ENCODE data around the gene CLEC4G.

Gene CLEC4G

GRCh38 chr19:7742575-7742974 lies 10.7 kb upstream of the CLEC4G start:
- no peak for ATAC-seq (ENCODE audit: insufficient read depth, low read depth)
- no peak overlapping the region for H3K4me3 ChIP-seq (ENCODE audit: low read depth in 1 of 2, low read length in 2 of 2)
- no peak overlapping the region for H3K9ac ChIP-seq (ENCODE audit: low read depth, low read length)
- TF ChIP-seq CTCF (IDR thresholded peaks at IDR 0.05; ENCODE audit: borderline replicate concordance, extremely low read depth, low read length, poor library complexity, severe bottlenecking) = no peak
- TF ChIP-seq EZH2 (IDR thresholded peaks at IDR 0.05; ENCODE audit: borderline replicate concordance, low read depth, low read length, severe bottlenecking) = no peak
- H3K36me3 ChIP-seq (ENCODE audit: insufficient read depth, low read length) = no peaks in the 10 kb centered on the region
- no peaks in the 10 kb centered on the region for H3K79me2 ChIP-seq (ENCODE audit: insufficient read depth, low read length)
- no peaks in the 10 kb centered on the region for H4K20me1 ChIP-seq (ENCODE audit: insufficient read depth, low read length)
- H3K4me2 ChIP-seq (ENCODE audit: insufficient read depth, low read length) = no peak overlapping the region
- H2AFZ ChIP-seq (ENCODE audit: low read depth, low read length) = no peak overlapping the region
- DNase-seq = no peak
- H3K27me3 ChIP-seq (ENCODE audit: insufficient read depth, low read length, poor library complexity) = no peaks in the 10 kb centered on the region
- H3K4me1 ChIP-seq (ENCODE audit: insufficient read depth, low read length) = no peaks in the 10 kb centered on the region
- H3K27ac ChIP-seq (ENCODE audit: low read length) = no peak overlapping the region
- H3K9me3 ChIP-seq (ENCODE audit: insufficient read depth, low read length, severe bottlenecking) = no peaks in the 10 kb centered on the region

GRCh38 chr19:7740682-7741054 lies 8.8 kb upstream of the CLEC4G start:
- H3K4me3 ChIP-seq (ENCODE audit: low read depth in 1 of 2, low read length in 2 of 2) = no peak overlapping the region
- H2AFZ ChIP-seq (ENCODE audit: low read depth, low read length) = no peak overlapping the region
- H4K20me1 ChIP-seq (ENCODE audit: insufficient read depth, low read length) = no peaks in the 10 kb centered on the region
- ATAC-seq (ENCODE audit: insufficient read depth, low read depth) (no peak), DNase-seq (no peak)
- no peaks in the 10 kb centered on the region for H3K4me1 ChIP-seq (ENCODE audit: insufficient read depth, low read length)
- no peaks in the 10 kb centered on the region for H3K79me2 ChIP-seq (ENCODE audit: insufficient read depth, low read length)
- no peak overlapping the region for H3K27ac ChIP-seq (ENCODE audit: low read length)
- TF ChIP-seq CTCF (IDR thresholded peaks at IDR 0.05; ENCODE audit: borderline replicate concordance, extremely low read depth, low read length, poor library complexity, severe bottlenecking) (no peak), EZH2 (IDR thresholded peaks at IDR 0.05; ENCODE audit: borderline replicate concordance, low read depth, low read length, severe bottlenecking) (no peak)
- no peaks in the 10 kb centered on the region for H3K9me3 ChIP-seq (ENCODE audit: insufficient read depth, low read length, severe bottlenecking)
- no peaks in the 10 kb centered on the region for H3K27me3 ChIP-seq (ENCODE audit: insufficient read depth, low read length, poor library complexity)
- no peak overlapping the region for H3K4me2 ChIP-seq (ENCODE audit: insufficient read depth, low read length)
- H3K9ac ChIP-seq (ENCODE audit: low read depth, low read length) = no peak overlapping the region
- no peaks in the 10 kb centered on the region for H3K36me3 ChIP-seq (ENCODE audit: insufficient read depth, low read length)

GRCh38 chr19:7739801-7740681 lies 8.1 kb upstream of the CLEC4G start:
- no peaks in the 10 kb centered on the region for H3K9me3 ChIP-seq (ENCODE audit: insufficient read depth, low read length, severe bottlenecking)
- H3K36me3 ChIP-seq (ENCODE audit: insufficient read depth, low read length) = no peaks in the 10 kb centered on the region
- no peak overlapping the region for H2AFZ ChIP-seq (ENCODE audit: low read depth, low read length)
- DNase-seq = no peak
- no peak overlapping the region for H3K9ac ChIP-seq (ENCODE audit: low read depth, low read length)
- H3K4me3 ChIP-seq (ENCODE audit: low read depth in 1 of 2, low read length in 2 of 2) = no peak overlapping the region
- no peaks in the 10 kb centered on the region for H3K27me3 ChIP-seq (ENCODE audit: insufficient read depth, low read length, poor library complexity)
- H3K4me1 ChIP-seq (ENCODE audit: insufficient read depth, low read length) = no peaks in the 10 kb centered on the region
- TF ChIP-seq EZH2 (IDR thresholded peaks at IDR 0.05; ENCODE audit: borderline replicate concordance, low read depth, low read length, severe bottlenecking) = no peak
- TF ChIP-seq CTCF (IDR thresholded peaks at IDR 0.05; ENCODE audit: borderline replicate concordance, extremely low read depth, low read length, poor library complexity, severe bottlenecking) = no peak
- no peaks in the 10 kb centered on the region for H3K79me2 ChIP-seq (ENCODE audit: insufficient read depth, low read length)
- no peak for ATAC-seq (ENCODE audit: insufficient read depth, low read depth)
- no peak overlapping the region for H3K4me2 ChIP-seq (ENCODE audit: insufficient read depth, low read length)
- H4K20me1 ChIP-seq (ENCODE audit: insufficient read depth, low read length) = no peaks in the 10 kb centered on the region
- no peak overlapping the region for H3K27ac ChIP-seq (ENCODE audit: low read length)
